BJ (cell line): ENCODE results near the gene TPM1. TPM values are rescaled to one million over a fixed set of nuclear protein-coding genes. Genes with fewer than 3 reads are reported as not detected.
A peak's percentile ranks its signal among the peaks of the same experiment; 100 is the strongest.
"Not testable (repeated sequence)": the region's sequence is repeated elsewhere in the genome, so short reads cannot be mapped to it uniquely, and the experiment has no call there.

Experiments
- CTCF ChIA-PET: fragments of 350-600 bp; formaldehyde crosslinking; extraction: SDS; loops from one replicate; lab custom pipeline; 2021; ENCODE audit warnings: antibody characterized with exemption, inconsistent platforms; lab: Yijun Ruan, JAX
- POLR2A ChIA-PET: fragments of 300-600 bp; sonication (Branson Sonifier 250); formaldehyde crosslinking; extraction: SDS; loops from one replicate; lab custom pipeline; 2021; ENCODE audit warnings: antibody characterized with exemption; lab: Charles Lee
- DNase-seq: peaks from one replicate; pipeline ENCODE4 v3.0.0-alpha.2; 2011; ENCODE audit warnings: low read depth
- H3K27me3 ChIP-seq: 2 replicates; pipeline ENCODE4 v1.6.0; 2011; ENCODE audit warnings: low read length; ENCODE audit not compliant: control insufficient read depth, insufficient read depth
- H3K36me3 ChIP-seq: 2 replicates; pipeline ENCODE4 v1.5.1; 2011; ENCODE audit warnings: low read length; ENCODE audit not compliant: control insufficient read depth, insufficient read depth
- H3K4me3 ChIP-seq: 2 replicates; pipeline ENCODE4 v1.5.1; 2011; ENCODE audit warnings: low read depth, mild to moderate bottlenecking, control low read depth, low read length
- polyA plus RNA-seq: library from polyadenylated mRNA; depleted of rRNA; stranded (reverse); fragments of >200 nt; gene quantifications from 2 replicates; pipeline ENCODE4 v1.2.3, GENCODE V29; 2011
- TF ChIP-seq, protein P1 (sequence below): IDR thresholded peaks from 2 replicates; pipeline ENCODE4 v1.5.1; 2011; ENCODE audit warnings: low read depth, mild to moderate bottlenecking, control low read depth, inconsistent platforms, low read length, moderate library complexity; ENCODE audit not compliant: insufficient read depth

TPM1 gene
- polyA plus RNA-seq, 1 experiment = 1,575 TPM

DNA sequence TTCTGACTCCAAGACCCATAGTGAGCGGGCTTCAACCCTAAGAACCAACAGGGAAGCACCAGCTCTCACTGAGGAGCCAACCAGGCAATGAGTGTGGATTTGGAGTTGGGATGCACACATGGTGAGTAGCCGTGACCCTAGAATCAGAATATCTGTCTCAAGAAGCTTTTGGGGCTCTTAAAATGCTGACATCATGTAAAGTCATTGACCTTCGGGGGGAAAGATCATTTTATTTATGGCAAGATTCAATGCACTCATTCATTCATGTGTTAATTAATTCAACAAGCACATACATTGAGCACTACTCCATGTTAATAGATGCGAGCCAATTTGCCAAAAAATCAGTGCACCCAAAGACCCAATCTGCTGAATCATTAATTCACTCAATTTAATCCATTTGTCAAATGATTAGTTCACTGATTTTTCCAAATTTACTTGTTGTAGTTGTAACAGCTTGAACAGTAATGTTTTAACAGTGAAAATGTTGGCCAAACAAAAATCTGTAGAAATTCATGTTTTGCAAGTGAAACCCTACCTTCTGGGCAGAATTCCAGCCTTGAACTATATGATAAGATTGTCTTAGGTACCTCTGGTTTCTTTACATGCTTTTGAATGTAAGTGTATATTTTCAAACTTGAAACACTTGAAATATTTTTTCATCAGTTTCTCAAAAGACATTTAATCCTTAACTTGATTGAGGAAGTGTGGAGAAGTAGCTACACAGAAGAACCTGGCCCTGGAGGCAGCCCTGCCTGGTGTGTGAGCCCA lies 49.3 kb downstream of the TPM1 start:
- CTCF ChIA-PET = interaction anchor here (0.9 to 1.2 kb wide), 5 partner anchors 26 to 244 kb away, joined by 3 to 4 read pairs (median 3); no protein-coding TSS in a partner anchor
- Histone ChIP-seq H3K27me3 (no peaks in the 10 kb centered on the region), H3K36me3 (no peaks in the 10 kb centered on the region), H3K4me3 (no peak overlapping the region)
- DNase-seq = no peak
- TF ChIP-seq, protein P1, sequence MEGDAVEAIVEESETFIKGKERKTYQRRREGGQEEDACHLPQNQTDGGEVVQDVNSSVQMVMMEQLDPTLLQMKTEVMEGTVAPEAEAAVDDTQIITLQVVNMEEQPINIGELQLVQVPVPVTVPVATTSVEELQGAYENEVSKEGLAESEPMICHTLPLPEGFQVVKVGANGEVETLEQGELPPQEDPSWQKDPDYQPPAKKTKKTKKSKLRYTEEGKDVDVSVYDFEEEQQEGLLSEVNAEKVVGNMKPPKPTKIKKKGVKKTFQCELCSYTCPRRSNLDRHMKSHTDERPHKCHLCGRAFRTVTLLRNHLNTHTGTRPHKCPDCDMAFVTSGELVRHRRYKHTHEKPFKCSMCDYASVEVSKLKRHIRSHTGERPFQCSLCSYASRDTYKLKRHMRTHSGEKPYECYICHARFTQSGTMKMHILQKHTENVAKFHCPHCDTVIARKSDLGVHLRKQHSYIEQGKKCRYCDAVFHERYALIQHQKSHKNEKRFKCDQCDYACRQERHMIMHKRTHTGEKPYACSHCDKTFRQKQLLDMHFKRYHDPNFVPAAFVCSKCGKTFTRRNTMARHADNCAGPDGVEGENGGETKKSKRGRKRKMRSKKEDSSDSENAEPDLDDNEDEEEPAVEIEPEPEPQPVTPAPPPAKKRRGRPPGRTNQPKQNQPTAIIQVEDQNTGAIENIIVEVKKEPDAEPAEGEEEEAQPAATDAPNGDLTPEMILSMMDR = no peak
- POLR2A ChIA-PET = no interaction called here

GRCh38 chr15:63093486-63094205 lies 51.1 kb downstream of the TPM1 start:
- POLR2A ChIA-PET = interaction anchor here (0.6 kb wide), 1 partner anchor 10 kb away, joined by 4 read pairs; no protein-coding TSS in a partner anchor

DNA sequence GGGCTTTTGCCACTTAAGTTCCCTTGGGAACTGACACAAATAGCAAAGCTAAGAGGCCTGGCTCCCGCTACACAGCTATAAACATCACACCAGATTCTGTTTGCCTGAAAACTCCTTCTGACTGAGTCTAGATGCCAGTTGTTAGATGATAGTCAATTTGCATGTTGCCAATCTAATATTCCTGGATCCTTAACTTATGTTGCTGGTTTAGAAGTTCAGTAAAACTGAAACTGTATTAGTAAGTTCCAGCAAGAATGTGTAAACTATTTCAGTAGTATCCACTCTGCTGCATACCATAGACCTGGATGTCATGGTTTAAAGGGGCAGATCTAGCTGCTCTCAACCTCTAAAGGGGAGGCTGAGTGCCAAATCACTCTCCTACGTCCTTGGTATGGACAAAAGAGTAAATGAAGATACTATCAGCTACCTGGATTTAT lies 52.0 kb downstream of the TPM1 start:
- ChIA-PET CTCF (interaction anchor here (0.8 to 3.5 kb wide), 15 partner anchors 8 to 316 kb away, joined by 3 to 26 read pairs (median 3); partner anchors contain the start of gene RPS27L), POLR2A (interaction anchor here (0.7 kb wide), 1 partner anchor 787 kb away, joined by 4 read pairs; no protein-coding TSS in a partner anchor)
- H3K36me3 ChIP-seq = no peaks in the 10 kb centered on the region
- no peaks in the 10 kb centered on the region for H3K27me3 ChIP-seq
- DNase-seq = no peak
- H3K4me3 ChIP-seq = no peak overlapping the region
- TF ChIP-seq, protein P1 = no peak

More at GRCh38 chr15:63093486-63094205, 51.1 kb downstream of the TPM1 start:
- TF ChIP-seq, protein P1 = peak; percentile 88
- Histone ChIP-seq H3K36me3 (no peaks in the 10 kb centered on the region), H3K4me3 (no peak overlapping the region), H3K27me3 (no peaks in the 10 kb centered on the region)
- no peak for DNase-seq
- CTCF ChIA-PET = interaction anchor here (0.6 to 3.5 kb wide), 26 partner anchors 13 to 587 kb away, joined by 3 to 26 read pairs (median 4); no protein-coding TSS in a partner anchor

GRCh38 chr15:63096178-63096577 lies 53.6 kb downstream of the TPM1 start:
- CTCF ChIA-PET = interaction anchor here (0.8 to 3.5 kb wide), 4 partner anchors 48 to 249 kb away, joined by 3 to 26 read pairs (median 4); no protein-coding TSS in a partner anchor
- POLR2A ChIA-PET = interaction anchor here (0.6 kb wide), 1 partner anchor 405 kb away, joined by 3 read pairs; no protein-coding TSS in a partner anchor
- Histone ChIP-seq H3K27me3 (no peaks in the 10 kb centered on the region), H3K4me3 (no peak overlapping the region), H3K36me3 (no peaks in the 10 kb centered on the region)
- no peak for DNase-seq
- TF ChIP-seq, protein P1 = no peak

- CTCF ChIA-PET, H3K27me3 ChIP-seq, POLR2A ChIA-PET, DNase-seq, H3K4me3 ChIP-seq, H3K36me3 ChIP-seq: not testable (repeated sequence)
These were observed 56.4 kb downstream of the TPM1 start for GRCh38 chr15:63098901-63099300.

GRCh38 chr15:63099581-63099980 lies 57.0 kb downstream of the TPM1 start:
- H3K4me3 ChIP-seq, DNase-seq, H3K36me3 ChIP-seq, H3K27me3 ChIP-seq, POLR2A ChIA-PET: not testable (repeated sequence)
- CTCF ChIA-PET = interaction anchor here (1.4 kb wide), 1 partner anchor 51 kb away, joined by 5 read pairs; no protein-coding TSS in a partner anchor
